Mammary epithelial cell (primary cell): ENCODE measurements around the gene ATP2A1.

Source experiments
- CTCF ChIP-seq, 2 donors: IDR thresholded peaks in 1 of 2; conservative IDR thresholded peaks in 1 of 2; 2 replicates each; pipeline ENCODE4 v1.5.1; 2011 to 2012; ENCODE audit warnings: inconsistent platforms in 2 of 2, low read length in 2 of 2, mild to moderate bottlenecking in 2 of 2, control low read depth in 1 of 2, low read depth in 1 of 2; ENCODE audit not compliant: insufficient read depth in 1 of 2; ENCODE audit errors: extremely low read depth in 1 of 2
- EZH2 ChIP-seq: IDR thresholded peaks from 2 replicates; pipeline ENCODE4 v1.6.1; 2012; ENCODE audit warnings: low read length, inconsistent platforms, borderline replicate concordance

- TF ChIP-seq CTCF (conservative IDR thresholded peaks at IDR 0.05 in 1 of 2, IDR thresholded peaks at IDR 0.05 in 1 of 2; ENCODE audit: extremely low read depth in 1 of 2, insufficient read depth in 1 of 2, low read depth in 1 of 2, low read length in 2 of 2) (no peak), EZH2 (no peak)
Observed at GRCh38 chr16:28886945-28887344, 8.7 kb downstream of the ATP2A1 start.
